PC-3 (cell line): ENCODE results near the gene LDHAL6B. TPM values are rescaled to one million over a fixed set of nuclear protein-coding genes. Genes with fewer than 3 reads are reported as not detected.

ENCODE experiments used
- ATAC-seq: fragments of 200-7000 bp; cut with Tn5 transposase; 2 replicates; pipeline ENCODE4 v1.9.1; 2020; ENCODE audit warnings: mild to moderate bottlenecking, moderate library complexity
- BruUV-seq: library from RNA; stranded (reverse); fragments of 400-500 nt; replicated peaks from 2 replicates; lab custom pipeline; 2021; lab: Mats Ljungman, UMichigan
- CTCF ChIA-PET: fragments of 300-600 bp; sonication (Branson Sonifier 250); formaldehyde crosslinking; loops from one replicate; lab custom pipeline; 2022; ENCODE audit warnings: antibody characterized with exemption; lab: Charles Lee
- POLR2A ChIA-PET: fragments of 300-600 bp; sonication (Branson Sonifier 250); formaldehyde crosslinking; loops from one replicate; lab custom pipeline; 2022; ENCODE audit warnings: antibody characterized with exemption; ENCODE audit not compliant: unreplicated experiment; lab: Charles Lee
- DNase-seq: peaks from one replicate; pipeline ENCODE4 v3.0.0-alpha.2; 2015
- H2AFZ ChIP-seq: fragments of 300-600 bp; sonication (generic); 2 replicates; pipeline ENCODE4 v1.6.0; 2016; ENCODE audit warnings: antibody characterized with exemption, low read length
- H3F3A ChIP-seq: fragments of 300-600 bp; sonication (generic); one replicate; pipeline ENCODE4 v1.6.0; 2017; ENCODE audit warnings: antibody characterized with exemption, low read length, control low read depth, mild to moderate bottlenecking; ENCODE audit not compliant: unreplicated experiment
- H3K27ac ChIP-seq: fragments of 300-600 bp; sonication (generic); 2 replicates; pipeline ENCODE4 v1.5.1; 2016; ENCODE audit warnings: mild to moderate bottlenecking, low read length
- H3K27me3 ChIP-seq: fragments of 300-600 bp; sonication (generic); 2 replicates; pipeline ENCODE4 v1.6.1; 2016; ENCODE audit warnings: low read length, mixed read lengths
- H3K36me3 ChIP-seq: fragments of 300-600 bp; sonication (generic); 2 replicates; pipeline ENCODE4 v1.6.1; 2016; ENCODE audit warnings: low read depth, mixed run types, low read length, mixed read lengths
- H3K4me1 ChIP-seq: fragments of 300-600 bp; sonication (generic); 2 replicates; pipeline ENCODE4 v1.5.1; 2016; ENCODE audit warnings: low read length; ENCODE audit not compliant: insufficient read depth
- H3K4me2 ChIP-seq: fragments of 300-600 bp; sonication (generic); 2 replicates; pipeline ENCODE4 v1.6.0; 2016; ENCODE audit warnings: low read length
- H3K4me3 ChIP-seq: fragments of 300-600 bp; sonication (generic); 2 replicates; pipeline ENCODE4 v1.5.1; 2016; ENCODE audit warnings: mild to moderate bottlenecking, low read length, mixed read lengths
- H3K79me2 ChIP-seq: fragments of 300-600 bp; sonication (generic); 2 replicates; pipeline ENCODE4 v1.6.1; 2017; ENCODE audit warnings: low read length, mixed read lengths
- H3K9ac ChIP-seq: fragments of 300-600 bp; sonication (generic); 2 replicates; pipeline ENCODE4 v1.6.0; 2016; ENCODE audit warnings: mild to moderate bottlenecking, low read length
- H3K9me2 ChIP-seq: fragments of 300-600 bp; sonication (generic); replicated peaks from 2 replicates; pipeline ENCODE4 v1.6.1; 2016; ENCODE audit warnings: mixed run types, low read length, mixed read lengths
- H3K9me3 ChIP-seq: fragments of 300-600 bp; sonication (generic); 2 replicates; pipeline ENCODE4 v1.6.1; 2016; ENCODE audit warnings: low read length, mixed read lengths
- H4K20me1 ChIP-seq: fragments of 300-600 bp; sonication (generic); 2 replicates; pipeline ENCODE4 v1.6.1; 2016; ENCODE audit warnings: low read length, mixed read lengths
- CTCF ChIP-seq: fragments of 300-600 bp; sonication (generic); conservative IDR thresholded peaks from 2 replicates; pipeline ENCODE4 v1.5.1; 2017; ENCODE audit warnings: antibody characterized with exemption, low read depth, mild to moderate bottlenecking, low read length
- EZH2 ChIP-seq: fragments of 300-600 bp; sonication (generic); IDR thresholded peaks from one replicate; pipeline ENCODE4 v1.6.1; 2017; ENCODE audit warnings: antibody characterized with exemption, mild to moderate bottlenecking, low read length; ENCODE audit not compliant: unreplicated experiment
- EZH2phosphoT487 ChIP-seq: fragments of 300-600 bp; sonication (generic); IDR thresholded peaks from 2 replicates; pipeline ENCODE4 v1.6.1; 2018; ENCODE audit warnings: mild to moderate bottlenecking, antibody characterized with exemption, low read length, borderline replicate concordance
- intact Hi-C: fragments of 100-400 bp; cut with micrococcal nuclease; formaldehyde crosslinking; loops from 2 replicates; pipeline ENCODE4 v1.9.0; 2023
- total RNA-seq: library from RNA; depleted of rRNA; stranded (reverse); fragments of >200 nt; gene quantifications from 2 replicates; pipeline ENCODE4 v1.2.3, GENCODE V29; 2014

LDHAL6B gene
- total RNA-seq, 1 experiment from 2014 or later = not detected

- ATAC-seq (no peak), DNase-seq (no peak)
- Histone ChIP-seq H3K36me3 (peaks cover 35% of the 10 kb centered on the region), H3K9me2 (no peaks in the 10 kb centered on the region), H3K79me2 (no peaks in the 10 kb centered on the region), H3F3A (no peaks in the 10 kb centered on the region), H4K20me1 (no peaks in the 10 kb centered on the region), H3K4me3 (no peak overlapping the region), H3K9me3 (no peaks in the 10 kb centered on the region), H2AFZ (no peak overlapping the region), H3K27me3 (no peaks in the 10 kb centered on the region), H3K9ac (no peak overlapping the region), H3K27ac (no peak overlapping the region), H3K4me1 (peaks cover under 1% of the 10 kb centered on the region; the same call in 1 of the 2 replicates), H3K4me2 (no peak overlapping the region)
- TF ChIP-seq EZH2phosphoT487 (no peak), CTCF (no peak), EZH2 (no peak)
- no TSS peak for BruUV-seq
- intact Hi-C loops = no loop called here
- ChIA-PET CTCF (no interaction called here), POLR2A (interaction anchor here (0.6 kb wide), 1 partner anchor 47 kb away, joined by 8 read pairs; no protein-coding TSS in a partner anchor)
Measured at GRCh38 chr15:59216911-59217310, 10.3 kb downstream of the LDHAL6B start.

GRCh38 chr15:59217876-59218498 lies 11.3 kb downstream of the LDHAL6B start:
- no peak overlapping the region for H2AFZ ChIP-seq
- no peak for ATAC-seq
- no peaks in the 10 kb centered on the region for H4K20me1 ChIP-seq
- no peaks in the 10 kb centered on the region for H3K79me2 ChIP-seq
- no TSS peak for BruUV-seq
- H3K4me3 ChIP-seq = no peak overlapping the region
- H3K4me1 ChIP-seq = peaks cover 9% of the 10 kb centered on the region
- H3K27me3 ChIP-seq = no peaks in the 10 kb centered on the region
- no peaks in the 10 kb centered on the region for H3K9me2 ChIP-seq
- ChIA-PET POLR2A (no interaction called here), CTCF (no interaction called here)
- peaks cover 43% of the 10 kb centered on the region for H3K36me3 ChIP-seq
- no peak overlapping the region for H3K27ac ChIP-seq
- TF ChIP-seq EZH2phosphoT487 = no peak
- TF ChIP-seq CTCF = no peak
- TF ChIP-seq EZH2 = no peak
- H3K4me2 ChIP-seq = no peak overlapping the region
- no peak overlapping the region for H3K9ac ChIP-seq
- intact Hi-C loops = no loop called here
- no peak for DNase-seq
- no peaks in the 10 kb centered on the region for H3K9me3 ChIP-seq
- H3F3A ChIP-seq = no peaks in the 10 kb centered on the region

GRCh38 chr15:59218710-59219109 lies 12.1 kb downstream of the LDHAL6B start:
- intact Hi-C loops = no loop called here
- CTCF ChIA-PET = no interaction called here

More at GRCh38 chr15:59218710-59219109, 12.1 kb downstream of the LDHAL6B start:
- TF ChIP-seq EZH2 = no peak
- no peak for TF ChIP-seq EZH2phosphoT487
- TF ChIP-seq CTCF = no peak
- no peaks in the 10 kb centered on the region for H4K20me1 ChIP-seq
- H3K27me3 ChIP-seq = no peaks in the 10 kb centered on the region
- no peak overlapping the region for H3K9ac ChIP-seq
- peaks cover 49% of the 10 kb centered on the region for H3K36me3 ChIP-seq
- no TSS peak for BruUV-seq
- H3K4me1 ChIP-seq = peaks cover 9% of the 10 kb centered on the region
- DNase-seq (no peak), ATAC-seq (no peak)
- H3K9me2 ChIP-seq = no peaks in the 10 kb centered on the region
- H3K79me2 ChIP-seq = no peaks in the 10 kb centered on the region
- H2AFZ ChIP-seq = no peak overlapping the region
- H3K9me3 ChIP-seq = no peaks in the 10 kb centered on the region
- no peak overlapping the region for H3K4me2 ChIP-seq
- no peak overlapping the region for H3K4me3 ChIP-seq
- H3K27ac ChIP-seq = no peak overlapping the region
- POLR2A ChIA-PET = no interaction called here
- no peaks in the 10 kb centered on the region for H3F3A ChIP-seq
